ENCODE measurements around the gene EPB41L4B.

DNA sequence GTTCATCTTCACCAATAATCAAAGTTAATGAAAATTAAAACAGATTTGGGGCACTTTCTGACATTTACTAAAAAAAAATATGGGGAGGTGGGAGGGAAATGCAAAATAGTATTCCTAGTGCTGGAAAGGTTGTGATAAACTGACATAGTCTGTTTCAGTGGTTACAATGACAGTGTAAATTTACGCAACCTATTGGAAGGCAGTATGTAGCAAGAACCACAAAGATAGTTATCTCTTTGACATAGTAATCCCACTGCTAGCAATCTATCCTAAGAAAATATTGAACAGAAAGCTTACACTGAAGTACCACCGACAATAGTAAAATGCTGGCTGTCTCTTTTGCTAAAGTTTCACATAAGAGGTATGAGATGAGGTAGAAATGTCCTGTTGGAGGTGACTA is 15.1 kb upstream of the EPB41L4B start:
- no peak for TF ChIP-seq POLR2A (IDR thresholded peaks at IDR 0.05; ENCODE audit: low read depth, low read length)
- no peak for TF ChIP-seq POLR2AphosphoS5 (IDR thresholded peaks at IDR 0.05; ENCODE audit: low read depth, low read length)
- TF ChIP-seq TAF1 (IDR thresholded peaks at IDR 0.05; ENCODE audit: borderline replicate concordance, low read depth, low read length), result no peak
